ENCODE data around the gene PPP1R14D. TPM values are rescaled to one million over a fixed set of nuclear protein-coding genes. Genes with fewer than 3 reads are reported as not detected.

The PPP1R14D gene
- total RNA-seq, 4 donors from 2014 or later, result 0.68 TPM; not detected in 3

DNA sequence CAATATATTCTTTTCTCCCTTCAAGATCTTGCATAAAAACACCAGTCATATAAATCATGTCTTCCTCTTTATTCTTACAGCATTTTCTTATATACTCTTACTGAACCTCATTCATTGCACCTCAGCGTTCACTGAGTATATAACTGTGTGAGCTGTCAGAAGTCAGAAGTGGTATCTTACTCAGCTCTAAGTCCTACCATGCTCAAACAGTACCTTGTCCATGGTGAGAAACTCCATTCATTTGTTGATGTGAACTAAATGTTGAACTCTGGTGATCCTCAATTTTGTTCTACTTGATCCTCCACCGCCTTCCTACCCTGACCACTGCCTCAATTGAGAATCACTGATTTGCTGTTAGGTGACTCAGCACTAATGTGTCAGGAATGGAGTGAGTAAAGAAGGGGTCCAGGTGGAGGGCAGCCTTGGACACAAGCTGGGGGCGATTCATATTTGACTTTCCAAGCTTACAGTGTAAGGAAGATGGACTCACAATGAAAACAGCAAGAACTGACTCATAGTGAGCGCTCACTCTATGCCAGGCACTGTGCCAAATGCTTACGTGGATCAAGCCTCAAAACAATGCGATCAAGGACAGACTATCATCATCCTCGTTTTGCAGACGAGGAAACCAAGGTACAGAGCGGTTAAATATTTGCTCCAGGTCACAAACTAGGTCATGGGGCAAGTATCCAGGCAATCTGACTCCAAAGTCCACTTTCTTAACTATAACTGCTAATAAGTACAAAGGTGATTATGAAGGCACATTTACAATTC, 35.1 kb downstream of the PPP1R14D start:
- intact Hi-C loops (cut with DNase I), result no loop called here
- H3K27ac ChIP-seq, result peak overlapping the region; percentile 22 to 67 (median 55)
- H3K9me3 ChIP-seq, result no peaks in the 10 kb centered on the region
- DNase-seq, result no peak
- 36 to 49% methylated on average over 9 of the region's 9 CpGs for WGBS, 2 donors
- no peak for TF ChIP-seq POLR2A (IDR thresholded peaks at IDR 0.05)
- TF ChIP-seq, protein P1, sequence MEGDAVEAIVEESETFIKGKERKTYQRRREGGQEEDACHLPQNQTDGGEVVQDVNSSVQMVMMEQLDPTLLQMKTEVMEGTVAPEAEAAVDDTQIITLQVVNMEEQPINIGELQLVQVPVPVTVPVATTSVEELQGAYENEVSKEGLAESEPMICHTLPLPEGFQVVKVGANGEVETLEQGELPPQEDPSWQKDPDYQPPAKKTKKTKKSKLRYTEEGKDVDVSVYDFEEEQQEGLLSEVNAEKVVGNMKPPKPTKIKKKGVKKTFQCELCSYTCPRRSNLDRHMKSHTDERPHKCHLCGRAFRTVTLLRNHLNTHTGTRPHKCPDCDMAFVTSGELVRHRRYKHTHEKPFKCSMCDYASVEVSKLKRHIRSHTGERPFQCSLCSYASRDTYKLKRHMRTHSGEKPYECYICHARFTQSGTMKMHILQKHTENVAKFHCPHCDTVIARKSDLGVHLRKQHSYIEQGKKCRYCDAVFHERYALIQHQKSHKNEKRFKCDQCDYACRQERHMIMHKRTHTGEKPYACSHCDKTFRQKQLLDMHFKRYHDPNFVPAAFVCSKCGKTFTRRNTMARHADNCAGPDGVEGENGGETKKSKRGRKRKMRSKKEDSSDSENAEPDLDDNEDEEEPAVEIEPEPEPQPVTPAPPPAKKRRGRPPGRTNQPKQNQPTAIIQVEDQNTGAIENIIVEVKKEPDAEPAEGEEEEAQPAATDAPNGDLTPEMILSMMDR (IDR thresholded peaks at IDR 0.05), result no peak
- peaks cover 26 to 96% (median 29%) of the 10 kb centered on the region in 3 donors for H3K4me1 ChIP-seq
- peaks cover 0 to 17% (median 0%) of the 10 kb centered on the region in 3 donors for H3K36me3 ChIP-seq
- H3K27me3 ChIP-seq, result no peaks in the 10 kb centered on the region
- no peak overlapping the region for H3K4me3 ChIP-seq

DNA sequence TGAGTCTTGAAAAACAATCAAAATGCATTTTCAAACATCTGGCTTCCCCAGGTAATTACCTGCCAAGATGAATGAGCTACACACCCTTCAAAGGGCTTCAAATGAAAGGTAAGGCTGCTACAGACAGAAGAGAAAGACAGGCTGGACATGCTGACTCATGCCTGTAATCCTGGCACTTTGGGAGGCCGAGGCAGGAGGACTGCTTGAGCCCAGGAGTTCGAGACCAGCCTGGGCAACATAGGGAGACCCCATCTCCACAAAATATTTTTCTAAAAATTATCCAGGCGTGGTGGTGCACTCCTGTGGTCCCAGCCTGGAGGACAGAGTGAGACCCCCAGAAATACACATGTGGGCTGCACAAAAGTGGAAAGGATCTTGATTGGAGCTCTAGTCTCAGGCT, 36.1 kb downstream of the PPP1R14D start:
- H3K27me3 ChIP-seq, result no peaks in the 10 kb centered on the region
- WGBS, 2 donors, result 86 to 93% methylated on average over 3 of the region's 3 CpGs
- H3K36me3 ChIP-seq, result peaks cover 0 to 17% (median 0%) of the 10 kb centered on the region in 3 donors
- peaks cover 35 to 97% (median 38%) of the 10 kb centered on the region in 3 donors for H3K4me1 ChIP-seq
- H3K4me3 ChIP-seq, result no peak overlapping the region
- TF ChIP-seq POLR2A (IDR thresholded peaks at IDR 0.05), result no peak
- TF ChIP-seq, protein P1 (IDR thresholded peaks at IDR 0.05), result no peak
- H3K9me3 ChIP-seq, result no peaks in the 10 kb centered on the region
- DNase-seq, result no peak
- H3K27ac ChIP-seq, result peak overlapping the region in 2 of 4 donors; percentile 29 to 62
- intact Hi-C loops (cut with DNase I), result no loop called here

DNA sequence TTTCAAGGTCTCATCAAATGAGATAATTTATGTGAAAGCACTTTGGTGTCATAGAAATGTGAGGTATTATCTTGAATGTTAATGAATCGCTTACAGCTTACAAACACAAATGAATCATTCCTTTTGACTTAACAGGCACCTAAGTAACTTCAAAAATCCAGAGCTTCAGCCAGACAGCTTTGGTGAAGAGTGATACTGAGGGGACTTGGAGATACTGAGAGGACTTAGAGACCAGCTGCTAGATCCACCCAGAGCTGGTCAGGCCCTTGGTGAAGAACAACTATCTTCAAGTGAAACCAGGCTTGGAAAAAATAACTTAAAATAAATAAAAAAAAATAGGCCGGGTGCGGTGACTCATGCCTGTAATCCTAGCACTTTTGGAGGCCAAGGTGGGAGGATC, 37.8 kb downstream of the PPP1R14D start:
- TF ChIP-seq, protein P1 (IDR thresholded peaks at IDR 0.05), result no peak
- TF ChIP-seq POLR2A (IDR thresholded peaks at IDR 0.05), result no peak
- Histone ChIP-seq H3K27me3 (no peaks in the 10 kb centered on the region), H3K27ac (peak overlapping the region; percentile 24 to 76 (median 72)), H3K4me3 (no peak overlapping the region), H3K4me1 (peaks cover 48 to 97% (median 48%) of the 10 kb centered on the region in 3 donors), H3K36me3 (peaks cover 0 to 17% (median 0%) of the 10 kb centered on the region in 3 donors), H3K9me3 (no peaks in the 10 kb centered on the region)
- WGBS, 2 donors, result 35 to 58% methylated on average over 3 of the region's 3 CpGs
- no peak for DNase-seq
- intact Hi-C loops (cut with DNase I), result no loop called here

DNA sequence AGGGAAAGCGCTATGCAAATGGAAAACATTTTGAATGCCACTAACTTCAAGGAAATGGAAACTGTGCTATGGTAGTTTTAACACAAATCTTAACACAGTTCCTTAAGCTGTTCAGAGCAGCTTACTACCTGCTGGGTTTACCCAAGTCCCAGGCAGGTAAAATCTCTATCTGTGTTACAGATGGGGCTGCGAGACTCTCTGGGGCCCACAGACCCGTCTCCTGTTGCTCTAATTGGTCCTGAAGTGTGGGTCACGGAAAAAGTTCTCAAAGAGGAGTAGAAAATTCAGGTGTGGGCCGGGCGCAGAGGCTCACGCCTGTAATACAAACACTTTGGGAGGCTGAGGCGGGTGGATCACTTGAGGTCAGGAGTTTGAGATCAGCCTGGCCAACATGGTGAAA, 38.5 kb downstream of the PPP1R14D start:
- 94 to 97% methylated on average over 6 to 8 of the region's 8 CpGs for WGBS, 2 donors
- Histone ChIP-seq H3K27me3 (no peaks in the 10 kb centered on the region), H3K27ac (peak overlapping the region in 3 of 4 donors; percentile 71 to 76 (median 72)), H3K4me3 (no peak overlapping the region), H3K9me3 (no peaks in the 10 kb centered on the region), H3K4me1 (peaks cover 43 to 97% (median 46%) of the 10 kb centered on the region in 3 donors), H3K36me3 (peaks cover 0 to 17% (median 0%) of the 10 kb centered on the region in 3 donors)
- no peak for TF ChIP-seq POLR2A (IDR thresholded peaks at IDR 0.05)
- TF ChIP-seq, protein P1 (IDR thresholded peaks at IDR 0.05), result no peak
- intact Hi-C loops (cut with DNase I), result no loop called here
- DNase-seq, result no peak

DNA sequence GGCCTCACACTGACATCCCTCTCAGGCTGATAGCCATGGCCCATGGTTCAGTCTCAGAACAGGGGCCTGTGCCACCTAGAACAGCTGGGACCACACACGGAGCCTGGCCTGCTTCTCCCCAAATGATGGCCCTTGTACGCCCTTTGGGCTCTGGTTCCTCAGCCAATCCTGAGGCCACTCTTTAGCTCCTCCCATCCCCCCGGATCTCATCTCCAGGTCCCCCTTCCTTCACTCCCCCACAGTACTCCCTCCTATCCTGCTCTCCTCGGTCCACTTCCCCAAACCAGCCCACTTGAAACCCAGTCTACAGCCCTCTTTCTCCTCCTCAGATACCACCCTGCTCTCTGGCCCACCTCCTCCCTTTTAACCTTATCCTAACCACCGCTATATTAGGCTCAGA, 39.4 kb downstream of the PPP1R14D start:
- TF ChIP-seq POLR2A (IDR thresholded peaks at IDR 0.05), result no peak
- TF ChIP-seq, protein P1 (IDR thresholded peaks at IDR 0.05), result no peak
- Histone ChIP-seq H3K36me3 (peaks cover 0 to 17% (median 0%) of the 10 kb centered on the region in 3 donors), H3K27ac (peak overlapping the region in 3 of 4 donors; percentile 22 to 68 (median 26)), H3K27me3 (no peaks in the 10 kb centered on the region), H3K9me3 (no peaks in the 10 kb centered on the region), H3K4me3 (no peak overlapping the region), H3K4me1 (peaks cover 43 to 93% (median 46%) of the 10 kb centered on the region in 3 donors)
- no peak for DNase-seq
- 77 to 85% methylated on average over 5 of the region's 5 CpGs for WGBS, 2 donors
- intact Hi-C loops (cut with DNase I), result no loop called here
